B cell (primary cell): ENCODE data around the gene ST8SIA3. TPM values are rescaled to one million over a fixed set of nuclear protein-coding genes. Genes with fewer than 3 reads are reported as not detected.

Experiments used
- ATAC-seq: fragments of 200-7000 bp; cut with Tn5 transposase; one replicate; pipeline ENCODE4 v1.10.0; 2021; ENCODE audit warnings: low read depth, mild to moderate bottlenecking, moderate number of reproducible peaks, moderate library complexity
- CTCF ChIA-PET: fragments of 350-600 bp; sonication (Branson Sonifier 250); formaldehyde crosslinking; loops from one replicate; lab custom pipeline; 2021; ENCODE audit warnings: antibody characterized with exemption, inconsistent platforms; lab: Charles Lee
- POLR2A ChIA-PET: fragments of 350-600 bp; sonication (Branson Sonifier 250); formaldehyde crosslinking; loops from one replicate; lab custom pipeline; 2021; ENCODE audit warnings: antibody characterized with exemption; lab: Charles Lee
- DNase-seq: peaks from one replicate; pipeline ENCODE4 v3.0.0; 2013
- H2AFZ ChIP-seq: 2 replicates; pipeline ENCODE4 v1.6.1; 2012; ENCODE audit warnings: mild to moderate bottlenecking, low read depth, low read length; ENCODE audit not compliant: insufficient read depth, poor library complexity, severe bottlenecking
- H3K27ac ChIP-seq, 2 donors: 1 replicate in 1 of 2; 2 replicates in 1 of 2; pipeline ENCODE4 v1.5.1; 2012 to 2013; ENCODE audit warnings: low read length in 2 of 2, mild to moderate bottlenecking in 2 of 2, moderate library complexity in 1 of 2
- H3K27me3 ChIP-seq, 4 experiments: fragments of 200-600 bp in 1 of 4; sonication (generic) in 1 of 4; replicated peaks in 1 of 4; 1 replicate in 2 of 4; 2 replicates in 2 of 4; pipeline versions ENCODE4 v1.6.1 to v1.7.0; 2013 to 2016; ENCODE audit warnings: low read length in 3 of 4, mild to moderate bottlenecking in 2 of 4, mixed read lengths in 1 of 4, moderate library complexity in 1 of 4; ENCODE audit not compliant: insufficient read depth in 4 of 4, control insufficient read depth in 3 of 4; ENCODE audit errors: control extremely low read depth in 1 of 4
- H3K36me3 ChIP-seq, 2 experiments: replicated peaks in 1 of 2; 1 replicate in 1 of 2; 2 replicates in 1 of 2; pipeline versions ENCODE4 v1.6.1 to v1.7.1; 2013; ENCODE audit warnings: low read length in 1 of 2; ENCODE audit not compliant: insufficient read depth in 2 of 2, control insufficient read depth in 1 of 2; ENCODE audit errors: control extremely low read depth in 1 of 2, extremely low read depth in 1 of 2
- H3K4me1 ChIP-seq, 2 donors: fragments of 200-600 bp in 1 of 2; sonication (generic) in 1 of 2; 1 replicate in 1 of 2; 2 replicates in 1 of 2; pipeline versions ENCODE4 v1.5.1 to v1.6.1; 2013 to 2017; ENCODE audit warnings: low read length in 2 of 2; ENCODE audit not compliant: control insufficient read depth in 2 of 2, insufficient read depth in 2 of 2
- H3K4me2 ChIP-seq: replicated peaks from 2 replicates; pipeline ENCODE3; 2012; ENCODE audit warnings: mild to moderate bottlenecking, low read depth, low read length; ENCODE audit not compliant: poor library complexity, severe bottlenecking
- H3K4me3 ChIP-seq, 5 experiments: fragments of 200-600 bp in 1 of 5; sonication (generic) in 1 of 5; 1 replicate in 3 of 5; 2 replicates in 2 of 5; pipeline versions ENCODE4 v1.5.1 to v1.7.0; 2011 to 2016; ENCODE audit warnings: low read length in 4 of 5, mild to moderate bottlenecking in 4 of 5, low read depth in 2 of 5, control low read depth in 1 of 5, moderate library complexity in 1 of 5; ENCODE audit not compliant: insufficient read depth in 1 of 5; ENCODE audit errors: control extremely low read depth in 1 of 5, extremely low read depth in 1 of 5
- H3K79me2 ChIP-seq: fragments of 200-600 bp; sonication (generic); one replicate; pipeline ENCODE4 v1.6.0; 2016; ENCODE audit warnings: low read length; ENCODE audit not compliant: control insufficient read depth, insufficient read depth
- H3K9ac ChIP-seq: fragments of 200-600 bp; sonication (generic); 2 replicates; pipeline ENCODE4 v1.6.1; 2017; ENCODE audit warnings: mild to moderate bottlenecking, low read length, moderate library complexity
- H3K9me3 ChIP-seq, 3 donors: one replicate each; pipeline versions ENCODE4 v1.6.1 to v1.7.1; 2013; ENCODE audit warnings: low read length in 2 of 3; ENCODE audit not compliant: control insufficient read depth in 2 of 3, insufficient read depth in 1 of 3; ENCODE audit errors: control extremely low read depth in 1 of 3
- H4K20me1 ChIP-seq: 2 replicates; pipeline ENCODE4 v1.6.0; 2012; ENCODE audit warnings: mild to moderate bottlenecking, low read length; ENCODE audit not compliant: insufficient read depth, control insufficient read depth, poor library complexity, severe bottlenecking
- H3K27ac Mint-ChIP-seq: one replicate; pipeline ENCODE4 v1.8.0; 2021; ENCODE audit warnings: mixed read lengths
- H3K27me3 Mint-ChIP-seq: one replicate; pipeline ENCODE4 v1.8.0; 2021; ENCODE audit warnings: mixed read lengths
- H3K4me1 Mint-ChIP-seq: one replicate; pipeline ENCODE4 v1.8.0; 2021; ENCODE audit warnings: mixed read lengths
- H3K4me3 Mint-ChIP-seq: one replicate; pipeline ENCODE4 v1.8.0; 2021; ENCODE audit warnings: mixed read lengths
- H3K9me3 Mint-ChIP-seq: one replicate; pipeline ENCODE4 v1.8.0; 2022; ENCODE audit warnings: mixed read lengths; ENCODE audit not compliant: insufficient read depth
- EZH2 ChIP-seq: IDR thresholded peaks from 2 replicates; pipeline ENCODE4 v1.6.1; 2012; ENCODE audit warnings: borderline replicate concordance, low read depth, mild to moderate bottlenecking, moderate library complexity, low read length; ENCODE audit not compliant: insufficient read depth, poor library complexity, severe bottlenecking
- intact Hi-C: fragments of 100-400 bp; cut with micrococcal nuclease; formaldehyde crosslinking; loops from one replicate; pipeline ENCODE4 v1.10.0; 2022
- polyA plus RNA-seq: library from polyadenylated mRNA; depleted of rRNA; stranded (reverse); fragments of >200 nt; gene quantifications from 2 replicates; pipeline ENCODE4 v1.2.3, GENCODE V29; 2012
- total RNA-seq, 2 donors: library from RNA; stranded (reverse); fragments of 120-200 nt in 1 of 2; gene quantifications; 1 replicate in 1 of 2; 2 replicates in 1 of 2; pipeline versions ENCODE4 v1.2.3 to v1.2.4, GENCODE V29; 2013 to 2022
- TF ChIP-seq, protein P1 (sequence below): fragments of 200-600 bp; IDR thresholded peaks from one replicate; pipeline ENCODE4 v1.8.0; 2022; ENCODE audit warnings: antibody characterized with exemption, mild to moderate bottlenecking

Gene ST8SIA3
- total and polyA plus RNA-seq, 2 donors (not counting 1 experiment from before 2014, with no cell fraction given): not detected

DNA sequence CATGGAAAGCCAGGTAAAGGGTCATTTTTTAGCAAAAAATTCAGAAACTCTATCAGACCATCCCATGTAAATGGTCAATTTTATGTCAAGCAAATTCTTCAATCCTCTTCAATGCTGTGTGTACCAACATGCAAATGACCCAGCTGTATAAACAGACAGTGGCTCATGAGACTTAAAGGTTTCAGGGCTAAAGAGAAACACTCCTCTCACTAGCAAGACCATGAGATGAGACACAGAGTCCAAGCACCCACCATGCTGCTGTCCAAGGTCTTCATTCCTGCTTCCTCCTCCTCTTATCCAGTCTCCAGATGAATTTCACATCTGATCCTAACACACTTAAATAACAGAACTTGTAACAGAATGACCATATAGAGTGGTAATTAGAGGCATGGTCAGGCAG is 52.0 kb downstream of the ST8SIA3 start:
- CTCF ChIA-PET: no interaction called here
- Mint-ChIP-seq H3K4me1 (no peaks in the 10 kb centered on the region), H3K27ac (no peak overlapping the region), H3K27me3 (peaks cover 36% of the 10 kb centered on the region), H3K9me3 (no peaks in the 10 kb centered on the region), H3K4me3 (no peak overlapping the region)
- Histone ChIP-seq H3K79me2 (no peaks in the 10 kb centered on the region), H3K27ac (no peak overlapping the region), H3K4me2 (no peak overlapping the region), H3K9me3 (no peaks in the 10 kb centered on the region), H3K4me1 (no peaks in the 10 kb centered on the region), H4K20me1 (no peaks in the 10 kb centered on the region), H3K27me3 (peaks cover 0 to 3% (median 2%) of the 10 kb centered on the region in 4 experiments), H3K4me3 (no peak overlapping the region), H2AFZ (no peak overlapping the region), H3K9ac (no peak overlapping the region), H3K36me3 (no peaks in the 10 kb centered on the region)
- no peak for TF ChIP-seq EZH2
- TF ChIP-seq, protein P1, sequence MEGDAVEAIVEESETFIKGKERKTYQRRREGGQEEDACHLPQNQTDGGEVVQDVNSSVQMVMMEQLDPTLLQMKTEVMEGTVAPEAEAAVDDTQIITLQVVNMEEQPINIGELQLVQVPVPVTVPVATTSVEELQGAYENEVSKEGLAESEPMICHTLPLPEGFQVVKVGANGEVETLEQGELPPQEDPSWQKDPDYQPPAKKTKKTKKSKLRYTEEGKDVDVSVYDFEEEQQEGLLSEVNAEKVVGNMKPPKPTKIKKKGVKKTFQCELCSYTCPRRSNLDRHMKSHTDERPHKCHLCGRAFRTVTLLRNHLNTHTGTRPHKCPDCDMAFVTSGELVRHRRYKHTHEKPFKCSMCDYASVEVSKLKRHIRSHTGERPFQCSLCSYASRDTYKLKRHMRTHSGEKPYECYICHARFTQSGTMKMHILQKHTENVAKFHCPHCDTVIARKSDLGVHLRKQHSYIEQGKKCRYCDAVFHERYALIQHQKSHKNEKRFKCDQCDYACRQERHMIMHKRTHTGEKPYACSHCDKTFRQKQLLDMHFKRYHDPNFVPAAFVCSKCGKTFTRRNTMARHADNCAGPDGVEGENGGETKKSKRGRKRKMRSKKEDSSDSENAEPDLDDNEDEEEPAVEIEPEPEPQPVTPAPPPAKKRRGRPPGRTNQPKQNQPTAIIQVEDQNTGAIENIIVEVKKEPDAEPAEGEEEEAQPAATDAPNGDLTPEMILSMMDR: no peak
- POLR2A ChIA-PET: no interaction called here
- DNase-seq (no peak), ATAC-seq (no peak)
- intact Hi-C loops: no loop called here

DNA sequence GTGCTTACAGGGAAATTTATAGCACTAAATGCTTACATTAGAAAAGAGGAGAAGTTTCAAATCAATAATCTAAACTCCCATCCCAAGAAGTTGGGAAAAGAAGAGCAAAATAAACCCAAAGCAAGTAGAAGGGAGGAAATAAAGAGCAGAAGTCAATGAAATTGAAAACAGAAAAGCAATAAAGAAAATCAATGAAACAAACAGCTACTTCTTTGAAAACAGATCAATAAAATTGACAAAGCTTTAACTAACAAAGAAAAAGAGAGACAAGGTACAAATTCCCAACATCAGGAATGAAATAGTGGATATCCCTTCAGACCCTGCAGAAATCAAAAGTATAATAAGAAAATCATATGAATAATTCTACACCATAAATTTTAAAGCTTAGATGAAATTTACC is 57.3 kb downstream of the ST8SIA3 start:
- Mint-ChIP-seq H3K27me3 (peaks cover 32% of the 10 kb centered on the region), H3K9me3 (no peaks in the 10 kb centered on the region), H3K4me1 (no peaks in the 10 kb centered on the region), H3K27ac (no peak overlapping the region), H3K4me3 (no peak overlapping the region)
- POLR2A ChIA-PET: no interaction called here
- Histone ChIP-seq H3K4me1 (no peaks in the 10 kb centered on the region), H3K36me3 (no peaks in the 10 kb centered on the region), H3K9ac (no peak overlapping the region), H3K9me3 (peaks cover 0 to 3% (median 0%) of the 10 kb centered on the region in 3 donors), H3K79me2 (no peaks in the 10 kb centered on the region), H3K4me3 (no peak overlapping the region), H3K27me3 (peaks cover 0 to 3% (median under 1%) of the 10 kb centered on the region in 4 experiments), H3K27ac (no peak overlapping the region), H3K4me2 (no peak overlapping the region), H4K20me1 (no peaks in the 10 kb centered on the region), H2AFZ (no peak overlapping the region)
- DNase-seq (no peak), ATAC-seq (no peak)
- CTCF ChIA-PET: no interaction called here
- no peak for TF ChIP-seq EZH2
- TF ChIP-seq, protein P1: no peak
- intact Hi-C loops: no loop called here
